ENCODE results near the gene ARMH3. TPM values are rescaled to one million over a fixed set of nuclear protein-coding genes. Genes with fewer than 3 reads are reported as not detected.

ARMH3 gene
- total RNA-seq, 4 donors from 2014 or later, result 11.9 to 18.4 (median 17.9) TPM

- TF ChIP-seq CTCF (IDR thresholded peaks at IDR 0.05; ENCODE audit: low read depth), result no peak
These were observed 60.4 kb downstream of the ARMH3 start for GRCh38 chr10:101995451-101996063.

GRCh38 chr10:101993651-101994200 lies 62.2 kb downstream of the ARMH3 start:
- TF ChIP-seq CTCF (IDR thresholded peaks at IDR 0.05; ENCODE audit: low read depth), result no peak

GRCh38 chr10:101993221-101993620 lies 62.8 kb downstream of the ARMH3 start:
- TF ChIP-seq CTCF (IDR thresholded peaks at IDR 0.05; ENCODE audit: low read depth), result no peak

DNA sequence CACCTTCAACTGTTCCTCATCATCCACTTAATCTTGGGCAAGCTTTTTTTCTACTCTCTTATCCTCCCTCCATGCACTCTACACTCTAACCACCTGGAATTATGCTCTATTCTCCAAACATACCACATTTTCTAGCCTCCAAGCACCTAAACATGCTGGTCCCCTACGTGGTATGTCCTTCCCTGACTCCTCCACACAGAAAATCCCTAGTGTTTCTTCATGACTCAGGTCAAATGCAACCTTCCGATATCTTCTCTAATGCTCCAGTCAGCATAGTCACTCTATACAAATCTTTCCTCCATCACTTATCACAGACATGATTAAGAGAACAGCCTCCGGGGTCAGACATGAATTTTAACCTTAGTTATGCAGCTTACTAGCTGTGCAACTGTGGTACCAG lies 68.8 kb downstream of the ARMH3 start:
- no peak for TF ChIP-seq CTCF (IDR thresholded peaks at IDR 0.05; ENCODE audit: low read depth)

DNA sequence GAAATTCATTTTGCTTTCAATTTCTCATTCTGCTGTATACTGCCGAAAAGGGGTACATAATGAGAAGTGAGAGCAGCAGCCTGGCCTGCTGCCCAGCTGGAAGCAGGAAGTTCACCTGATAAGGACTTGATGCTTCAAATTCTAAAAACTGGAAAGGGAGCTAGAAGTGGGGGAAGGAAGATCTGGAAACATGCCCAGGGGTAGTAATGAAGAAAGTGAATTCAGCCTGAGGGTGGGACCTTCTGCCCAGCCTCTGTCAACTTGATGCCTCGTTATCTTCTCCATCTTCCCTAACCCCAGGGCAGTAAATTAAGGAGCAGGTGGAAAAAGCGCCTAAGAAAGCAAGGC lies 69.4 kb downstream of the ARMH3 start:
- no peak for TF ChIP-seq CTCF (IDR thresholded peaks at IDR 0.05; ENCODE audit: low read depth)

DNA sequence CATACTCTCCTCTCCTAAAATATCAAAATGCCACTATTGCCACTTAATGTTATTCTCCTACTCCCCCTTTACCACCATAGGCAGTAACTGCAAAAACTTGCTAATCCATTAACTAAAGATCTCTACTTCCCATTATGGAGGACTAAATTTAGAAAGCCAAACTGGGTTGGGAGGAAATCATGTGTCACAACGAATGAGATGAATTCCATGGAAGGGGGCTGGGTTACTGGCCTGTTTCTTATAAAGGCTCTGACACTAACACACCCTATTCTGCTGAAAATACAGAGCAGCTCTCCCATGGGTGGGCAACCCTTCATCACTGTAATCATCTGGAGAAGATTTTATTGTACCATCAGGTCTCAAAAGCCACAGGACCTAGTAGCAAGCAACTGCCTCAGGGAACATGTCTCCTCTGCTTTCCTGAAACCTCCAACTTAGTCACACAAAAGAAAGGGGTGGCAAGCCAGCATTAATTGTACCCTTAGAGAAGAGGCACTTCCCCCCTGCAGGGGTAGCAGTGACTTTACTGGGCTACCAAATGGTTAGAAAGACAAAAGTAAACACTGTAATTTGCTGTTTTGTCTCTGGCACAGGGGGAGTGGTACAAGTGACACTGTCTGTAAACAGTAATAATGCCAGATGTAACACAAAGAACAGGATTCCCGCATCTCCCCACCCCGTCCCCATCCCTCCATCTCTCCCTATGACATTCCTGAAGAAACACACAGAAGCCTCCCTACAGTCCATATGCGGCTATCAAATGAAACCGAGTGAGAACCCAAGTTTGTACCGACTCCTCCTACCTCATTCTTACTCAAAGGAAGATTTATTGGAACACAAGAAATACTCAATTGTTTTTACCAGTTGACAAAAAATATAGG lies 81.6 kb downstream of the ARMH3 start:
- no peak for TF ChIP-seq CTCF (IDR thresholded peaks at IDR 0.05; ENCODE audit: low read depth)

DNA sequence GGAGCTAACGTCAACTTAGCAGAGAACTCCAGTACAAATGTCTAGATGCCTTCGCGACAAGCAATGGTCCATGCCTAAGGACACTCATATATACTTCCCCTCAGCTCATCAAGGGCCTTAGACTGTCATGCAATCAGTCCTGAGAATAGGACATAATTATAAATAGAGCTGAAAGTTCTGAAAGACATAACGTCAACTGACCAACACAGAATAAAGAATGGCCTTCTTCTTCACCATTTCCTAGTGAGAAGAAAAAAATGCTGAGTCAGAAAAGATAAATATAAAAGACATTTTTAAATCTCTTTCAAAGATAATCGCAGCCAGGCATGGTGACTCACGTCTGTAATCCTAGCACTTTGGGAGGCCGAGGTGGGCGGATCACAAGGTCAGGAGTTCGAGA lies 83.2 kb downstream of the ARMH3 start:
- no peak for TF ChIP-seq CTCF (IDR thresholded peaks at IDR 0.05; ENCODE audit: low read depth)
